Esophagus muscularis mucosa (tissue), 3 donors: Measurements from ENCODE around the gene ERC2.

Experiments
- POLR2A ChIP-seq: fragments of 450-650 bp; IDR thresholded peaks from one replicate; pipeline ENCODE4 v1.6.1; 2017; ENCODE audit warnings: antibody characterized with exemption, moderate library complexity, mild to moderate bottlenecking, low read depth
- POLR2AphosphoS5 ChIP-seq, 2 donors: sonication (generic); formaldehyde crosslinking; IDR thresholded peaks; one replicate each; pipeline ENCODE4 v1.6.1; 2017; ENCODE audit warnings: antibody characterized with exemption in 2 of 2
- TF ChIP-seq, protein P1 (sequence below), 3 experiments: fragments of 200-600 bp in 2 of 3; fragments of 450-650 bp in 1 of 3; sonication (generic) in 2 of 3; IDR thresholded peaks; one replicate each; pipeline ENCODE4 v1.5.1; 2017 to 2019; ENCODE audit warnings: antibody characterized with exemption in 3 of 3, mild to moderate bottlenecking in 2 of 3, moderate library complexity in 1 of 3

- TF ChIP-seq POLR2A (no peak), POLR2AphosphoS5 (IDR thresholded peaks at IDR 0.05) (no peak)
- TF ChIP-seq, protein P1, sequence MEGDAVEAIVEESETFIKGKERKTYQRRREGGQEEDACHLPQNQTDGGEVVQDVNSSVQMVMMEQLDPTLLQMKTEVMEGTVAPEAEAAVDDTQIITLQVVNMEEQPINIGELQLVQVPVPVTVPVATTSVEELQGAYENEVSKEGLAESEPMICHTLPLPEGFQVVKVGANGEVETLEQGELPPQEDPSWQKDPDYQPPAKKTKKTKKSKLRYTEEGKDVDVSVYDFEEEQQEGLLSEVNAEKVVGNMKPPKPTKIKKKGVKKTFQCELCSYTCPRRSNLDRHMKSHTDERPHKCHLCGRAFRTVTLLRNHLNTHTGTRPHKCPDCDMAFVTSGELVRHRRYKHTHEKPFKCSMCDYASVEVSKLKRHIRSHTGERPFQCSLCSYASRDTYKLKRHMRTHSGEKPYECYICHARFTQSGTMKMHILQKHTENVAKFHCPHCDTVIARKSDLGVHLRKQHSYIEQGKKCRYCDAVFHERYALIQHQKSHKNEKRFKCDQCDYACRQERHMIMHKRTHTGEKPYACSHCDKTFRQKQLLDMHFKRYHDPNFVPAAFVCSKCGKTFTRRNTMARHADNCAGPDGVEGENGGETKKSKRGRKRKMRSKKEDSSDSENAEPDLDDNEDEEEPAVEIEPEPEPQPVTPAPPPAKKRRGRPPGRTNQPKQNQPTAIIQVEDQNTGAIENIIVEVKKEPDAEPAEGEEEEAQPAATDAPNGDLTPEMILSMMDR (IDR thresholded peaks at IDR 0.05): no peak
Measured at GRCh38 chr3:55969634-55970033, 498.6 kb downstream of the ERC2 start.
